ENCODE measurements around the gene FOXD2. TPM values are rescaled to one million over a fixed set of nuclear protein-coding genes. Genes with fewer than 3 reads are reported as not detected.

The FOXD2 gene
- total RNA-seq, 1 experiment from 2014 or later: 0.07 TPM

GRCh38 chr1:47435506-47436303 is 2.1 kb upstream of the FOXD2 start:
- H3K4me3 Mint-ChIP-seq: peak overlapping the region; percentile 74; the same call in 1 of the 2 replicates

DNA sequence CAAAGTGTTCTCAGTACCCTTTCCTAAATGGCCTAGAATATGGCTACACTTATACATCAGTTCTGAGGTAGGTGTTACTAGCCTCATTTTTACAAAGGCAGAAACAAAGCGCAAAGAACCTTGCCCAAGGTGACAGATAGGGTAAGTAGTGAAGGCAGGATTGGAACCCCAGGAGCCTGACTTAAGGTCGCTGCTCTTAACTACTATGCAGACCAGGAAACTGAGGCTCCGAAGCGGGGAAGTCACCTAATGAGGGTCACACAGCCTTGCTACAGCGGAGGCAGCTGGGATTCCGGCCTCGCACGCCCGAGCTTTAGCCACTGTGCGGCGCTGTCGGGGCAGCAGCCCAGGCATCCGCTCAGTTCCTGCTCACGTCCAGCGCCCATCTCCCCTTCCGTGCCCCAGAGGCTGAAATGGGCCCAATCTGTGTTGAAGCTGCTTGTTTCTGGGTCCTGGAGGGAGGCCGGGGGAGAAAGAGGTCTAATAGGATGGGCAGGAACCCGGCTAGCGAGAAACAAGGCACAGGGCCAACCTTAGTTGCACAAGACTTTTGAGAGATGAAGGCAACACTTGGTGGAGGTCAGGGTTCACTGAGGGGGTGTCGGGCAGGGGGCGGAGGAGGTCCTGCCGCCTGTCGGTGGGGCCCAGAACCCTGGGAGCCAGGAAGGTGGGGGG is 1.4 kb upstream of the FOXD2 start:
- Mint-ChIP-seq H3K27me3 (ENCODE audit: low read depth) (peaks cover 61% of the 10 kb centered on the region), H3K27ac (no peak overlapping the region), H3K36me3 (0 out of 2 replicates have a peak, but pooled peaks cover 5% of the 10 kb centered on the region), H3K9me3 (no peaks in the 10 kb centered on the region), H3K4me3 (peak overlapping the region; percentile 74), H3K4me1 (peaks cover 43% of the 10 kb centered on the region)
- peak; percentile 9 for ATAC-seq
- TF ChIP-seq GABPB1 (CRISPR knock-in tag; IDR thresholded peaks at IDR 0.05) (0 out of 2 replicates have a peak, but pooled peaks have one; percentile 18), FOXK1 (CRISPR knock-in tag; IDR thresholded peaks at IDR 0.05) (no peak), TEAD1 (CRISPR knock-in tag; IDR thresholded peaks at IDR 0.05) (no peak), ZNF121 (CRISPR knock-in tag; IDR thresholded peaks at IDR 0.05) (peak; percentile 59; the same call in 1 of the 2 replicates)
- TF ChIP-seq, protein P1, sequence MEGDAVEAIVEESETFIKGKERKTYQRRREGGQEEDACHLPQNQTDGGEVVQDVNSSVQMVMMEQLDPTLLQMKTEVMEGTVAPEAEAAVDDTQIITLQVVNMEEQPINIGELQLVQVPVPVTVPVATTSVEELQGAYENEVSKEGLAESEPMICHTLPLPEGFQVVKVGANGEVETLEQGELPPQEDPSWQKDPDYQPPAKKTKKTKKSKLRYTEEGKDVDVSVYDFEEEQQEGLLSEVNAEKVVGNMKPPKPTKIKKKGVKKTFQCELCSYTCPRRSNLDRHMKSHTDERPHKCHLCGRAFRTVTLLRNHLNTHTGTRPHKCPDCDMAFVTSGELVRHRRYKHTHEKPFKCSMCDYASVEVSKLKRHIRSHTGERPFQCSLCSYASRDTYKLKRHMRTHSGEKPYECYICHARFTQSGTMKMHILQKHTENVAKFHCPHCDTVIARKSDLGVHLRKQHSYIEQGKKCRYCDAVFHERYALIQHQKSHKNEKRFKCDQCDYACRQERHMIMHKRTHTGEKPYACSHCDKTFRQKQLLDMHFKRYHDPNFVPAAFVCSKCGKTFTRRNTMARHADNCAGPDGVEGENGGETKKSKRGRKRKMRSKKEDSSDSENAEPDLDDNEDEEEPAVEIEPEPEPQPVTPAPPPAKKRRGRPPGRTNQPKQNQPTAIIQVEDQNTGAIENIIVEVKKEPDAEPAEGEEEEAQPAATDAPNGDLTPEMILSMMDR (IDR thresholded peaks at IDR 0.05): peak; percentile 69
- CTCF ChIA-PET: interaction anchor here (0.5 to 8.4 kb wide), 41 partner anchors 8 to 1888 kb away, joined by 3 to 177 read pairs (median 6); partner anchors contain the start of genes CMPK1 and FOXE3
- peak; percentile 90 for DNase-seq (ENCODE audit: low spot score)
- POLR2A ChIA-PET: no interaction called here

More at GRCh38 chr1:47435506-47436303, 2.1 kb upstream of the FOXD2 start:
- ATAC-seq (no peak), DNase-seq (ENCODE audit: low spot score) (no peak)
- ChIA-PET CTCF (interaction anchor here (0.5 to 8.4 kb wide), 47 partner anchors 9 to 1887 kb away, joined by 3 to 177 read pairs (median 5); partner anchors contain the start of genes CMPK1 and FOXE3), POLR2A (interaction anchor here (0.6 kb wide), 1 partner anchor 36 kb away, joined by 11 read pairs; no protein-coding TSS in a partner anchor)
- peaks cover 68% of the 10 kb centered on the region for H3K27me3 Mint-ChIP-seq (ENCODE audit: low read depth)
- 0 out of 2 replicates have a peak, but pooled peaks cover 5% of the 10 kb centered on the region for H3K36me3 Mint-ChIP-seq
- no peaks in the 10 kb centered on the region for H3K9me3 Mint-ChIP-seq
- H3K27ac Mint-ChIP-seq: no peak overlapping the region
- TF ChIP-seq, protein P2, sequence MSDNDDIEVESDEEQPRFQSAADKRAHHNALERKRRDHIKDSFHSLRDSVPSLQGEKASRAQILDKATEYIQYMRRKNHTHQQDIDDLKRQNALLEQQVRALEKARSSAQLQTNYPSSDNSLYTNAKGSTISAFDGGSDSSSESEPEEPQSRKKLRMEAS (CRISPR knock-in tag; IDR thresholded peaks at IDR 0.05): no peak
- no peak for TF ChIP-seq STAT6 (CRISPR knock-in tag; conservative IDR thresholded peaks at IDR 0.05; ENCODE audit: low read depth)
- TF ChIP-seq, protein P3, sequence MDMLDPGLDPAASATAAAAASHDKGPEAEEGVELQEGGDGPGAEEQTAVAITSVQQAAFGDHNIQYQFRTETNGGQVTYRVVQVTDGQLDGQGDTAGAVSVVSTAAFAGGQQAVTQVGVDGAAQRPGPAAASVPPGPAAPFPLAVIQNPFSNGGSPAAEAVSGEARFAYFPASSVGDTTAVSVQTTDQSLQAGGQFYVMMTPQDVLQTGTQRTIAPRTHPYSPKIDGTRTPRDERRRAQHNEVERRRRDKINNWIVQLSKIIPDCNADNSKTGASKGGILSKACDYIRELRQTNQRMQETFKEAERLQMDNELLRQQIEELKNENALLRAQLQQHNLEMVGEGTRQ (CRISPR knock-in tag; IDR thresholded peaks at IDR 0.05): no peak
- no peak for TF ChIP-seq IRF2 (CRISPR knock-in tag; IDR thresholded peaks at IDR 0.05; ENCODE audit: borderline replicate concordance, low read depth)
- TF ChIP-seq NFYB (CRISPR knock-in tag; conservative IDR thresholded peaks at IDR 0.05; ENCODE audit: low read depth): no peak
- TF ChIP-seq ZNF396 (CRISPR knock-in tag; IDR thresholded peaks at IDR 0.05; ENCODE audit: borderline replicate concordance): no peak
- TF ChIP-seq, protein P4, sequence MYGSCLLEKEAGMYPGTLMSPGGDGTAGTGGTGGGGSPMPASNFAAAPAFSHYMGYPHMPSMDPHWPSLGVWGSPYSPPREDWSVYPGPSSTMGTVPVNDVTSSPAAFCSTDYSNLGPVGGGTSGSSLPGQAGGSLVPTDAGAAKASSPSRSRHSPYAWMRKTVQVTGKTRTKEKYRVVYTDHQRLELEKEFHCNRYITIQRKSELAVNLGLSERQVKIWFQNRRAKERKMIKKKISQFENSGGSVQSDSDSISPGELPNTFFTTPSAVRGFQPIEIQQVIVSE (CRISPR knock-in tag; IDR thresholded peaks at IDR 0.05; ENCODE audit: borderline replicate concordance): no peak
- peaks cover 48% of the 10 kb centered on the region for H3K4me1 Mint-ChIP-seq

All from WTC11 (cell line).